HCT116 (cell line): Measurements from ENCODE around the gene RFTN1.

Source experiments
- CTCF ChIP-seq, 3 experiments: fragments of 200-600 bp in 1 of 3; sonication (generic) in 1 of 3; IDR thresholded peaks in 2 of 3; conservative IDR thresholded peaks in 1 of 3; 2 replicates each; pipeline ENCODE4 v1.5.1; 2012 to 2017; ENCODE audit warnings: low read depth in 2 of 3, low read length in 2 of 3, antibody characterized with exemption in 1 of 3, borderline replicate concordance in 1 of 3, control low read depth in 1 of 3, mild to moderate bottlenecking in 1 of 3, mixed read lengths in 1 of 3, mixed run types in 1 of 3, moderate library complexity in 1 of 3; ENCODE audit not compliant: insufficient read depth in 1 of 3
- ELF1 ChIP-seq: IDR thresholded peaks from 2 replicates; pipeline ENCODE4 v1.6.1; 2012; ENCODE audit warnings: low read depth, borderline replicate concordance
- EZH2 ChIP-seq: fragments of 200-600 bp; sonication (generic); IDR thresholded peaks from 2 replicates; pipeline ENCODE4 v1.6.1; 2017; ENCODE audit warnings: antibody characterized with exemption, mixed run types
- EZH2phosphoT487 ChIP-seq: fragments of 200-600 bp; IDR thresholded peaks from 2 replicates; pipeline ENCODE4 v1.6.1; 2018; ENCODE audit warnings: antibody characterized with exemption, borderline replicate concordance
- FOSL1 ChIP-seq: IDR thresholded peaks from 2 replicates; pipeline ENCODE4 v1.6.1; 2012; ENCODE audit warnings: low read depth
- JUND ChIP-seq: IDR thresholded peaks from 2 replicates; pipeline ENCODE4 v1.6.1; 2012
- POLR2A ChIP-seq: IDR thresholded peaks from 2 replicates; pipeline ENCODE4 v1.7.0; 2011; ENCODE audit warnings: borderline replicate concordance; ENCODE audit not compliant: insufficient read depth, insufficient read length; ENCODE audit errors: extremely low read depth
- POLR2AphosphoS5 ChIP-seq: IDR thresholded peaks from 2 replicates; pipeline ENCODE4 v1.6.1; 2011; ENCODE audit warnings: mild to moderate bottlenecking, low read depth, low read length, moderate library complexity
- RAD21 ChIP-seq: IDR thresholded peaks from 2 replicates; pipeline ENCODE4 v1.6.1; 2012; ENCODE audit warnings: low read depth, mild to moderate bottlenecking
- SIN3A ChIP-seq: IDR thresholded peaks from 2 replicates; pipeline ENCODE4 v1.6.1; 2012; ENCODE audit warnings: low read depth
- YY1 ChIP-seq: IDR thresholded peaks from 2 replicates; pipeline ENCODE4 v1.6.1; 2011; ENCODE audit warnings: low read length, low read depth, moderate library complexity, mild to moderate bottlenecking; ENCODE audit not compliant: insufficient replicate concordance; ENCODE audit errors: extremely low read depth
- ZNF274 ChIP-seq: fragments of 200-500 bp; sonication (Bioruptor generic); IDR thresholded peaks from 2 replicates; pipeline ENCODE4 v1.6.1; 2014; ENCODE audit warnings: mild to moderate bottlenecking, low read depth, low read length, inconsistent platforms

GRCh38 chr3:16378415-16378814 is 135.1 kb downstream of the RFTN1 start:
- TF ChIP-seq CTCF (IDR thresholded peaks at IDR 0.05 in 2 of 3, conservative IDR thresholded peaks at IDR 0.05 in 1 of 3; ENCODE audit: borderline replicate concordance in 1 of 3, insufficient read depth in 1 of 3, low read depth in 2 of 3, low read length in 2 of 3) (no peak), RAD21 (no peak), POLR2AphosphoS5 (no peak), JUND (no peak), SIN3A (no peak), EZH2phosphoT487 (no peak), POLR2A (no peak), ZNF274 (no peak), FOSL1 (no peak), ELF1 (no peak), YY1 (no peak), EZH2 (no peak)
